Right lobe of liver (tissue), 6 donors: Measurements from ENCODE around the gene CPTP. TPM values are rescaled to one million over a fixed set of nuclear protein-coding genes. Genes with fewer than 3 reads are reported as not detected.

Experiments used
- ATAC-seq, 4 donors: fragments of 200-7000 bp; cut with Tn5 transposase; one replicate each; pipeline ENCODE4 v1.9.1; 2020; ENCODE audit warnings: mild to moderate bottlenecking in 4 of 4, moderate library complexity in 4 of 4
- DNase-seq, 3 donors: peaks; one replicate each; pipeline ENCODE4 v3.0.0-alpha.2; 2020
- H3K27ac ChIP-seq, 3 donors: fragments of 200-600 bp; one replicate each; pipeline ENCODE4 v1.8.0; 2022
- H3K27me3 ChIP-seq, 2 donors: fragments of 200-600 bp; one replicate each; pipeline ENCODE4 v1.8.0; 2022
- H3K36me3 ChIP-seq, 4 donors: fragments of 200-600 bp; sonication (generic) in 1 of 4; one replicate each; pipeline versions ENCODE4 v1.5.1 to v1.8.0; 2017 to 2022; ENCODE audit warnings: control low read depth in 1 of 4
- H3K4me1 ChIP-seq, 4 donors: fragments of 200-600 bp; sonication (generic) in 1 of 4; one replicate each; pipeline versions ENCODE4 v1.5.1 to v1.8.0; 2017 to 2022; ENCODE audit warnings: control low read depth in 1 of 4
- H3K4me3 ChIP-seq, 3 donors: fragments of 200-600 bp; one replicate each; pipeline ENCODE4 v1.8.0; 2022
- H3K9me3 ChIP-seq, 4 donors: fragments of 200-600 bp; sonication (generic) in 1 of 4; one replicate each; pipeline versions ENCODE4 v1.5.1 to v1.8.0; 2017 to 2022; ENCODE audit warnings: control low read depth in 1 of 4
- POLR2A ChIP-seq: fragments of 450-650 bp; IDR thresholded peaks from one replicate; pipeline ENCODE4 v1.6.1; 2017; ENCODE audit warnings: antibody characterized with exemption, mild to moderate bottlenecking
- WGBS: methylation state at CpG from one replicate; pipeline ENCODE4 v1.1.6; 2018; ENCODE audit warnings: low coverage, low lambda C conversion rate; ENCODE audit not compliant: insufficient coverage; ENCODE audit errors: missing lambda C conversion rate; 5-methylcytosine and 5-hydroxymethylcytosine counted together
- intact Hi-C, 2 donors: fragments of 100-400 bp; cut with DNase I; formaldehyde crosslinking; loops; one replicate each; pipeline versions ENCODE4 v1.11.2 to v1.14.1; 2022
- total RNA-seq, 6 experiments: library from RNA; depleted of rRNA in 2 of 6; stranded (reverse); fragments of >200 nt in 2 of 6; fragmentation: NEBNext Ultra II Directional in 3 of 6; extraction: Animal tissue kit (Norgen Biotek cat#: 25700) in 3 of 6; gene quantifications; one replicate each; pipeline versions ENCODE4 v1.1.0 to v1.2.4, GENCODE V29; 2016 to 2023
- TF ChIP-seq, protein P1 (sequence below), 4 donors: fragments of 200-600 bp in 3 of 4; fragments of 450-650 bp in 1 of 4; IDR thresholded peaks; one replicate each; pipeline versions ENCODE4 v1.5.1 to v1.8.0; 2016 to 2022; ENCODE audit warnings: antibody characterized with exemption in 4 of 4, mild to moderate bottlenecking in 2 of 4
- donor health status: DM: no; HTN: yes; CAD: no.
- donor health status: DM: no; HTN: no; CAD: no.
- donor health status: DM: no; HTN: no; CAD: no.
- donor health status: DM: no; HTN: yes; CAD: no.
- donor health status: DM: no; HTN: yes; CAD: no.

The CPTP gene
- total RNA-seq, 6 experiments from 2014 or later: 26.9 to 57.7 (median 33.1) TPM

DNA sequence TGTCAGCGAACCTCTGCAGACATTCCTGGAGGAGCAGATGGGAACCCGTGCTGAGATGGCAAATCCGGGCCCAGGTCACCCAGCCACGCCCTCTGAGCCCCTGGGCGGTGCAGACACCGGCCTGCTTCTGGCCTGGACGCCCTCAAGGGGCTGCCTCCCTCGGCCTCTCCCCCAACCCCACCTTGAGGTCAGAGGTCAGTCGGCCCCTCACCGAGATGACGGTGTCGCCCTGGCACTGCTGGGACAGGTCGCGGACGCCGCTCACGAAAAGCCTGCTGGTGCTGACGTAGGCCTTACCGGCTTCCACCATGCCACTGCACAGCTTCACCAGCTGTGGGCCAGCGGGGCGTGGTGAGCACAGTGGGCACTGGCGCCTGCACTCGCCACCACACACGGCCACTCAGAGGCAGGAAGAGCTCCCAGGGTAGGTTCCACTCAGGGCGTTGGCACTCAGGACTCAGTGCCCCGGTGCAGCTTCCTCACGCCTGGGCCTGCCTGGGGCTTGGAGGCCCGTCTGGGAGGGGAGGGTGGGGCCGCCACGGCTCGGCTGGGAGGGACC, 21.6 kb upstream of the CPTP start:
- TF ChIP-seq, protein P1, sequence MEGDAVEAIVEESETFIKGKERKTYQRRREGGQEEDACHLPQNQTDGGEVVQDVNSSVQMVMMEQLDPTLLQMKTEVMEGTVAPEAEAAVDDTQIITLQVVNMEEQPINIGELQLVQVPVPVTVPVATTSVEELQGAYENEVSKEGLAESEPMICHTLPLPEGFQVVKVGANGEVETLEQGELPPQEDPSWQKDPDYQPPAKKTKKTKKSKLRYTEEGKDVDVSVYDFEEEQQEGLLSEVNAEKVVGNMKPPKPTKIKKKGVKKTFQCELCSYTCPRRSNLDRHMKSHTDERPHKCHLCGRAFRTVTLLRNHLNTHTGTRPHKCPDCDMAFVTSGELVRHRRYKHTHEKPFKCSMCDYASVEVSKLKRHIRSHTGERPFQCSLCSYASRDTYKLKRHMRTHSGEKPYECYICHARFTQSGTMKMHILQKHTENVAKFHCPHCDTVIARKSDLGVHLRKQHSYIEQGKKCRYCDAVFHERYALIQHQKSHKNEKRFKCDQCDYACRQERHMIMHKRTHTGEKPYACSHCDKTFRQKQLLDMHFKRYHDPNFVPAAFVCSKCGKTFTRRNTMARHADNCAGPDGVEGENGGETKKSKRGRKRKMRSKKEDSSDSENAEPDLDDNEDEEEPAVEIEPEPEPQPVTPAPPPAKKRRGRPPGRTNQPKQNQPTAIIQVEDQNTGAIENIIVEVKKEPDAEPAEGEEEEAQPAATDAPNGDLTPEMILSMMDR (IDR thresholded peaks at IDR 0.05): no peak
- TF ChIP-seq POLR2A: no peak
- WGBS: no CpG with 5 or more reads among the region's 31 CpGs
- ATAC-seq (no peak), DNase-seq (no peak)
- H3K4me3 ChIP-seq: no peak overlapping the region
- peaks cover 0 to 27% (median 16%) of the 10 kb centered on the region in 4 donors for H3K4me1 ChIP-seq
- intact Hi-C loops: no loop called here
- no peaks in the 10 kb centered on the region for H3K27me3 ChIP-seq
- H3K36me3 ChIP-seq: no peaks in the 10 kb centered on the region
- no peaks in the 10 kb centered on the region for H3K9me3 ChIP-seq
- no peak overlapping the region for H3K27ac ChIP-seq

DNA sequence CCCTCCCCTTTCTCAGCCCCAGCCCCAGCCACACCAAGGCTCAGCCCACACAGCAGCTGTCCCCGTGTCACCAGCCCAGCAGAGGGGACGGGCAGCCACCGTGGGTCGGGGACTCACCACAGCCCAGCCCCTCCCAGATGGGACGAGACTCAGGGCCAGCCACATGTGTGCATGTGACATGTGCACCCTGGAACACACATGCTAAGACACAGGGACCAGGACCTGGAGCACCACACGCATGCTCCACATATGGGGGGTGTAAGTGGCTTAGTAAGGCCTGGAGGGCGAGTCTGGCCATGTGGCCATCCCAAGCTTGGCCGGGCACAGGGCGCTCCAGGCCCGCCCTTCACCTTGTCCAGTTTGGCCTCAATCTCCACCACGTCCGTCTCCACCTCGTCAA, 20.9 kb upstream of the CPTP start:
- H3K9me3 ChIP-seq: no peaks in the 10 kb centered on the region
- peaks cover 0 to 27% (median 16%) of the 10 kb centered on the region in 4 donors for H3K4me1 ChIP-seq
- DNase-seq (no peak), ATAC-seq (no peak)
- TF ChIP-seq POLR2A: no peak
- TF ChIP-seq, protein P1 (IDR thresholded peaks at IDR 0.05): no peak
- intact Hi-C loops: no loop called here
- H3K36me3 ChIP-seq: no peaks in the 10 kb centered on the region
- no peak overlapping the region for H3K27ac ChIP-seq
- H3K27me3 ChIP-seq: no peaks in the 10 kb centered on the region
- no peak overlapping the region for H3K4me3 ChIP-seq
- WGBS: 53% methylated on average over 2 of the region's 13 CpGs

DNA sequence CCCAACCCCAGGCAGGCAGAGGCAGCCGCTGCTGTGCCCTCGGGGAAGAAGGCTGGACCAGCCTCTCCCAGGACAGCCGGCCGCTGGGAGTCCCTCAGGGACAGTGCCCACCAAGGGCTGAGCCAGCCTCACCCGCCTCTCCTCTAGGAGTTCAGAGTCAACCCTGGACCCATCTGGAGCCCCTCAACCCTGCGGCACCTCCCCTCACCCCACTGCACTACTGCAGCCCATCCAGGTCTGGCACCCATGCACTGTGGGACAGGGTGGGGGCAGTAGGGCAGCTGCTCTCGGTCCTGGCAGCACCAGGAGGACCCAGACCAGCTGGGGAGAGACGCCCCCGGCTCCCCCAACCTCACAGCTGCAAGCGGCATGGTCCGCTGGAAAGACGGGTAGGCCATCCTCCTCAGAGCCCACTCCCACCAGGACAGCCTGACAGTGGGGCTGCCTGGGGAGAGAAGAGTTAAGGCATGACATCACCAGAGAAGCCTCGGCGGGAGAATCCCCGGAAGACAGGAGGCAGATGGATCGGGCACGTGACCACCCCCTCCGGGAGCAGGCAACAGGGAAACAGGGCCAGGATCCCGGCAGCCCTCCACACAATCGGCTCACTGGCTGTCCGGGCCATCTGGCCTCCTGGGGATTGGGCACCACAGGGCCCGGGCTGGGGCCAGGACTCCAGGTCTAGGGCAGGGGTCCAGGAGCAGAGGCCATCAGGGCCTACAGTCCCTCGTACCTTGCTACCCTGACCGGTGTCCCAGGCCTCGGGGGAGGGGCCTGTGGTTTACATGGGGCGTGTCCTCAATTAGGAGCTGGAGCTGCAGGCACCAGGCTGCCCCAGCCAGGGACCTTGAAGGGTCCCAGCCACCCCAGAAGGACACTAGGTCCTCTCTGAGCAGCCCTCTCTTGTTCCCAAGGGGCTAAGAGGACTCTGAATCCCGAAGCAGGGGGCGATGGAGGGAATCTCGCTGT, 20.0 kb upstream of the CPTP start:
- Histone ChIP-seq H3K36me3 (no peaks in the 10 kb centered on the region), H3K27me3 (no peaks in the 10 kb centered on the region), H3K4me3 (peak overlapping the region in 2 of 3 donors; percentile 9 to 16), H3K27ac (peak overlapping the region in 2 of 3 donors; percentile 29 to 47), H3K4me1 (peaks cover 0 to 34% (median 19%) of the 10 kb centered on the region in 4 donors), H3K9me3 (no peaks in the 10 kb centered on the region)
- WGBS: 13% methylated on average over 10 of the region's 29 CpGs
- no peak for TF ChIP-seq POLR2A
- TF ChIP-seq, protein P1 (IDR thresholded peaks at IDR 0.05): no peak
- peak in 1 of 4 donors; percentile 11 for ATAC-seq
- DNase-seq: peak in 1 of 3 donors; percentile 70
- intact Hi-C loops: no loop called here

DNA sequence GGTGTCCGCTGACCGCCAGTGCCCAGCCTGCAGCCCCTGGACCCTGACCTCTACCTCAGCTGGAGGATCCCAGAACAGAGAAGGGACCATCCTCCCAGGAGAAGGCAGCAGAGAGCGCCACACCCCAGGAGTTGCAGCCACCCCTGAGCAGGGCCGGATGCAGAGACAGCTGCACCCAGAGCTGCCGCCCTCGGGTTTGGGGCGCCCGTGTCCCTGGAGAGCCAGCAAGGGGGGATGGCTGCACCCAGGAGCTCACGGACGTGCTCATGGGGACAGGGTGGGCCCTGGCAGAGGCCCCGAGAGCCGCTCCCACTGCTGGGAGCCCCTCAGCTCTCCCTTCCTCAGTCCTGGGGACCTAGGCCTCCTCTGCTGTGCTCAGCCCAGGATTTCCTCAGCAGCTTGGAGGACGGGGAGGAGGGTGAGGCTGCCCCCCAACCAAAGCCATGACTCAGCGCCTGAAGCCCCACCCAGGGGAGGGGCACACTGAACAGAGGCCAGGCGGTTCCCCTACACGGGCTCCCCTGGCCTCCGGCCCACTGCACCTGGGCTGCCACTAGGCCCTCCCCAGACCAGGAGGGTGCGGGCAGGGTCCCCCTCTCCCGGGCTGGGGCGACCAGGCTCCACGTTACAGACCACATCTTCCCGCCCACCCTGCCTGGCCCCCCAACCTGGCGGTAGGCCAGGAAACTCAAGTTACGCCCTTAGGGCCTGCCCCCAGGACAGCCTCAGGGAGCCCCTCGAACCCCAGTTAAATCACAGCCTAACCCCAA, 19.1 kb upstream of the CPTP start:
- Histone ChIP-seq H3K27ac (peak overlapping the region in 2 of 3 donors; percentile 29 to 47), H3K36me3 (no peaks in the 10 kb centered on the region), H3K4me1 (peaks cover 0 to 35% (median 19%) of the 10 kb centered on the region in 4 donors), H3K4me3 (peak overlapping the region in 2 of 3 donors; percentile 9 to 16), H3K27me3 (no peaks in the 10 kb centered on the region), H3K9me3 (no peaks in the 10 kb centered on the region)
- ATAC-seq: peak in 1 of 4 donors; percentile 6
- no peak for TF ChIP-seq POLR2A
- TF ChIP-seq, protein P1 (IDR thresholded peaks at IDR 0.05): no peak
- WGBS: 20% methylated on average over 12 of the region's 25 CpGs
- DNase-seq: peak in 1 of 3 donors; percentile 59
- intact Hi-C loops: no loop called here
